NCI-H2029 (cell line): ENCODE measurements around the gene AURKAIP1.
A peak's percentile ranks its signal among the peaks of the same experiment; 100 is the strongest.

Experiments
- DNase-seq: peaks from one replicate; lab custom pipeline; 2025; lab: John Stamatoyannopoulos, UW

Gene AURKAIP1

DNA sequence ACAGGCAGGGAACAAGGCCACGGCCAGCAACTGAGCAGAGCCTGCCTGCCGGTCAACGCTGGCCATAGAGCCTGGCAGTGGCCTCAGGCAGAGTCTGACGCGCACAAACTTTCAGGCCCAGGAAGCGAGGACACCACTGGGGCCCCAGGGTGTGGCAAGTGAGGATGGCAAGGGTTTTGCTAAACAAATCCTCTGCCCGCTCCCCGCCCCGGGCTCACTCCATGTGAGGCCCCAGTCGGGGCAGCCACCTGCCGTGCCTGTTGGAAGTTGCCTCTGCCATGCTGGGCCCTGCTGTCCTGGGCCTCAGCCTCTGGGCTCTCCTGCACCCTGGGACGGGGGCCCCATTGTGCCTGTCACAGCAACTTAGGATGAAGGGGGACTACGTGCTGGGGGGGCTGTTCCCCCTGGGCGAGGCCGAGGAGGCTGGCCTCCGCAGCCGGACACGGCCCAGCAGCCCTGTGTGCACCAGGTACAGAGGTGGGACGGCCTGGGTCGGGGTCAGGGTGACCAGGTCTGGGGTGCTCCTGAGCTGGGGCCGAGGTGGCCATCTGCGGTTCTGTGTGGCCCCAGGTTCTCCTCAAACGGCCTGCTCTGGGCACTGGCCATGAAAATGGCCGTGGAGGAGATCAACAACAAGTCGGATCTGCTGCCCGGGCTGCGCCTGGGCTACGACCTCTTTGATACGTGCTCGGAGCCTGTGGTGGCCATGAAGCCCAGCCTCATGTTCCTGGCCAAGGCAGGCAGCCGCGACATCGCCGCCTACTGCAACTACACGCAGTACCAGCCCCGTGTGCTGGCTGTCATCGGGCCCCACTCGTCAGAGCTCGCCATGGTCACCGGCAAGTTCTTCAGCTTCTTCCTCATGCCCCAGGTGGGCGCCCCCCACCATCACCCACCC lies 43.7 kb downstream of the AURKAIP1 start, which contains the start of gene TAS1R3:
TSS of gene TAS1R3 (plus strand) at position 213 of the 898 bp plus-strand sequence. CDS start at position 279, 66 bp downstream.
- no peak for DNase-seq

DNA sequence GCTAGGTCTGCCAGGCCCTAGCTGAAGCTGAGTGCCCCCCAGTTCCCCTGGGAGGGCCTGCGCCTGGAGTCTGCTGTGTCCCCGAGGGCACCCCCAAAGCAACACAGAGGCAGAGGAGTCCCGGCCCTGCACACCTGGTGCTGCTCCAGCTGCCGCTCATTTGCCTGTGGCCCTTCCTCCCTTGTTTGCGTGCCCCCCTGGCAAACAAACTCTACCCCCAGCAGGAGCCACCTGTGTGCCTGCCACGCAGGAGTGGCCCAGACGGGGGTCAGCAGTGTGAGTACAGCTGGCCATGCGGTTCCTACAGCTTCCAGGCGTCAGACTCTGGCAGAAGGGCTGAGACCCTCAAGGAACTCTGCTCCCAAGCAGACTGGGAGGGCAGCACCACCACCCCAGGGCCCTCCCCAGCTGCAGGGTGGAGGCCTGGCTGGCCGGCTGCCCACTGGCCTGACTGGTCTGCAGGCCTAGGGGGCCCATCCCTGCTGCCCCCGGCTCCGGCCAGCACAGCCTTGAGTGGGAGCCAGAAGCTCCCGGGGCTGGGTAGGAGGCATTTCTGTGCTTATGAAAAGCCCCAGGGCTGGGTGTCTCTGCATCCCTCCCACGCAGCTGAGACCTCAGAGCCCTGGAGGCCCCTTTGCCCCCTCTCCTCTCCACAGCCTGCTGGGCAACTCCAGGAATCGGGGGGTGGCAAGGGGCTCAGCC lies 44.5 kb downstream of the AURKAIP1 start:
- no peak for DNase-seq

DNA sequence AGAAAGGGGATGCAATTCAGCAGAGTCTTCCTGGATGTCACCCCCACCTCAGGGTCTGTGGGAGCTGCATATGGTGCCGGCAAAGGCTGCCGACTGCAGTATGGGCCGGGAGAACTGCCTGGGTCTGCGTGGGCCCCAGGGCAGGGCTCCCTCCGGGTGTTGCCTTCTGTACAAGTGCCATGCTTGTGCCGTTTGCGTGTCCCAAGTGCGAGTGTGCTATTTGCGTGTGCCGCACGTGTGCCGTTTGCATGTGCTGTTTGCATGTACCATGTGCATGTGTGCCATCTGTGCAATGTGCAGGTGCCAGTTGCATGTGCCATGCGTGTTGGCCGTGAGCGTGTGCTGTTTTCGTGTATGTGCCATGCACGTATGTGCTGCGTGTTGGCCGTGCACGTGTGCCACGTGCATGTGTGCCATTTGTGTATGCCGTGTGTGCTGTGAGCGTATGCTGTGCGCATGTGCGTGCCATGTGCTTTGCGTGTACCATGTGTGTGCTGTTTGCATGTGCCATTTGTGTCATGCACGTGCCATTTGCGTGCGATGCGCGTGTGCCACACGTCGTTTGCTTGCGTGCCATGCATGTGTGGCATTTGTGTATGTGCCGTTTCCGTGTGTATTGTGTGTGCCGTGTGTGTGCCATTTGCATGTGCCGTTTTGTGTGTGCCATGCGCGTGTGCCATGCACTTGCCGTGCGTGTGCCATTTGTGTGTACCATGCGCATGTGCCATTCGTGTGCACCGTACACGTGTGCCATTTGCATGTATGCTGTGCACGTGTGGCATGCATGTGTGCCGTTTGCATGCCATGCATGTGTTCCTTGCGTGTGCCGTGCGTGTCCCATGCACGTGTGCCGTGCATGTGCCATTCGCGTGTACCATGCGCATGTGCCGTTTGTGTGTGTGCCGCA lies 45.5 kb downstream of the AURKAIP1 start:
- DNase-seq = no peak

DNA sequence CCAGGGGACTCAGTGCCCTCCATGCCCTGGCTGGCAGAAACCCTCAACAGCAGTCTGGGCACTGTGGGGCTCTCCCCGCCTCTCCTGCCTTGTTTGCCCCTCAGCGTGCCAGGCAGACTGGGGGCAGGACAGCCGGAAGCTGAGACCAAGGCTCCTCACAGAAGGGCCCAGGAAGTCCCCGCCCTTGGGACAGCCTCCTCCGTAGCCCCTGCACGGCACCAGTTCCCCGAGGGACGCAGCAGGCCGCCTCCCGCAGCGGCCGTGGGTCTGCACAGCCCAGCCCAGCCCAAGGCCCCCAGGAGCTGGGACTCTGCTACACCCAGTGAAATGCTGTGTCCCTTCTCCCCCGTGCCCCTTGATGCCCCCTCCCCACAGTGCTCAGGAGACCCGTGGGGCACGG lies 46.8 kb downstream of the AURKAIP1 start:
- DNase-seq = no peak

DNA sequence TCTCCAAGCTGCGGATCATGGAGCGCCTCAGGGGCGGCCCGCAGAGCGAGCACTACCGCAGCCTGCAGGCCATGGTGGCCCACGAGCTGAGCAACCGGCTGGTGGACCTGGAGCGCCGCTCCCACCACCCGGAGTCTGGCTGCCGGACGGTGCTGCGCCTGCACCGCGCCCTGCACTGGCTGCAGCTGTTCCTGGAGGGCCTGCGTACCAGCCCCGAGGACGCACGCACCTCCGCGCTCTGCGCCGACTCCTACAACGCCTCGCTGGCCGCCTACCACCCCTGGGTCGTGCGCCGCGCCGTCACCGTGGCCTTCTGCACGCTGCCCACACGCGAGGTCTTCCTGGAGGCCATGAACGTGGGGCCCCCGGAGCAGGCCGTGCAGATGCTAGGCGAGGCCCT lies 47.7 kb downstream of the AURKAIP1 start:
- no peak for DNase-seq

DNA sequence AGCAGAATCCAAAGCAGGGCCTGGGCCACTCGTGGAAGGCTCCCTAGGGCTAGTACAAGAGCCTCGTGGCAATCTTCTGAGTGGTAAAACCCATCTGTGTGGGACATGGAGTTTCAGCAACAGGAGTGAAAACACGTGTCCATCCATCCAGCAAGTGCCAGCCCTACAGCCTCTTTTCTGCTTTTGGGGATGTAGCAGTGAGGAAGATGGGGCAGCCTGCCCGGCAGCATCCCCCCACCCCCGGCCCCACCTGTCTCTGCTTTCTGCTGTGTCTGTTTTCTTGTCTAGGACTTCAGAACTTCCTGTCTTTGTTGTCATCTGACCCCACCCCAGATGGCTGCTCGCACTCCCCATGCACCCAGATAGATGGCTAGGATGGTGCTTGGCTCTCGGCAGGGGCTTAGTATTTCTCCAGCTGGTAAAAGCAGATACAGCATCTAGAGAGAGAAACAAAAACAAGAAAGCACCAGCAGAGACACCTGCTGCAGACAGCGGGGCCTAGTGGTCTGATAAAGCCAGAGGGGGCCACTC lies 48.9 kb downstream of the AURKAIP1 start:
- no peak for DNase-seq

DNA sequence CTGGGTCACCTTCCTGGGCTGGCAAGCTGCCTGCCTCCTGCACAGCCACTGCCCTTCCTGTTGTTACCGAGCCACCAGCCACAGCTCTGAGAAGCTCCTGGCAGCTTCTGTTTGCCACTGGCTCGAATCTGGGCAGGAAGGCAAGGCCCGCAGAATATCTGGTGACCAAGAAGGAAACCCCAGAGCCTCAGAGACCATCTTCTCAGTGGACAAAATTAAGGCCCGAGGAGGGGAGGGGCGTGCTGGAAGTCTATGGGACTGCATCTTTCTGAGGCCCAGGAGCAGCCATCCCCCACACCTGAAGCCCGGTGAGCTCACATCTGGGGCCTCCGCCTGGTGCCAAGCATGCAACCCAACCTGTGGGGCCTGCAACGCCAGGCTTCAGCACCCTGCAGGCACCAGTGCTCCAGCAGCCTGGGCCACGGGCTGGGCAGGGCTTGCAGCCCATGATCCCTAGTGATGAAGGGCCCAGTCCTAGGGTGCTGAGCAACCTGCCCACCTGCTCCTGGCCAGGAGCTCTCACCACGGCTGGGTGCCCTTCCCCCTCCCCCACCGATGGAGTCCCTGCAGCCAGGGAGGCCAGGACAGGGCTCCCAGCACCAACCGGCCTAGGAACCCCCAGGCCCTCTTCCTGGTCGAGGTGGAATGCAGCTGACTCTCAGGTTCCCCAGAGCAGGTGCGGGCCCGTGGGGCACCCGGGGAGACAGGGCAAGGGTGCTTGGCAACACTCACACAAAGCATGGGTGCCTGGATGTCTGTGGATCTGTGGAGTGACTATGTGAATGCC lies 49.5 kb downstream of the AURKAIP1 start:
- no peak for DNase-seq

DNA sequence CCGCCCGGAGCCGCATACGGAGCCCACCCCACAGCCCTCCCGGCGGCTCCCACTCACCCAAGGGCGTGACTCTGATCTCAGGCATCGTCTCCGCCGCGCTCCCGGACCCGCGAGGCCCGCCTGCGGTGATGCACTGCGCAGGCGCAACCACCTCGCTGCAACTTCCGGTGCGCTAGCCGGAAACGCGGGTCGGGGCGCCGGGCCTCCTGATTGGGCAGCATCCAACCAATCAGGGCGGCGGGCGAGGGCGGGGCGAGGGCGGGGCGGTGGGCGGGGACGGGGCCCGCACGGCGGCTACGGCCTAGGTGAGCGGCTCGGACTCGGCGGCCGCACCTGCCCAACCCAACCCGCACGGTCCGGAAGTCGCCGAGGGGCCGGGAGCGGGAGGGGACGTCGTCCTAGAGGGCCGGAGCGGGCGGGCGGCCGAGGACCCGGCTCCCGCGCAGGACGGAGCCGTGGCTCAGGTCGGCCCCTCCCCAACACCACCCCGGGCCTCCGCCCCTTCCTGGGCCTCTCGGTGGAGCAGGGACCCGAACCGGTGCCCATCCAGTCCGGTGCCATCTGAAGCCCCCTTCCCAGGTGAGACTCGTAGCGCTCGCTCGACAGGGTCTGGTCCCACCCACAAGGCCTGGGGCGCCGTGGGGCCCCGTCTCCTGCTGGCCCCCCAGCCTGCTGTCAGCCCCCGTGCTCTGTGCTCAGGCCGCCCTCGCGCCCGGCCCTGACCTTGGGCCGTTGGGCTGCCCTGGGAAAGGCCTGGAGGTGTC lies 50.3 kb downstream of the AURKAIP1 start, which contains the start of the genes CPTP and INTS11:
TSS of gene CPTP (plus strand) at position 279 of the 764 bp plus-strand sequence. CDS start 2,109 bp downstream, outside the sequence.
TSS of gene INTS11 (minus strand) at position 137 of the 764 bp plus-strand sequence. CDS start at position 85, 52 bp downstream.
- DNase-seq = peak; percentile 80

DNA sequence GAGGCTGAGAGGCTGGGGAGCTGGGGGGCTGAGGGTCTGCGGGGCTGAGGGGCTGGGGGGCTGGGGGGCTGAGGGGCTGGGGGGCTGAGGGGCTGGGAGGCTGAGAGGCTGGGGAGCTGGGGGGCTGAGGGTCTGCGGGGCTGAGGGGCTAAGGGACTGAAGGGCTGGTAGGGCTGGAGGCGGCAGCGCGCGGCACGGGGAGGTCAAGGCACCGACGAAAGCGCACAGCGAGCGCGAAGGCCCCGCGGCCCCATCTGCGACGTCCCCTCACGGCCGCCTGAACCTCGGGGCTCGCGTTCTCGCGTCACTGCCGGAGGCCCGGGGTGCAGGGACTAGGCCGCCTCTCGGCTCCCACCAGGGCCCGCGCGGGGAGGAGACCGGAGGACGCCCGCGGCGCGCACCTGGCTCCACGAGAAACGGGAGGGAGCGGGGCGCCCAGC lies 50.9 kb downstream of the AURKAIP1 start:
- DNase-seq = no peak
